HCT116 (cell line): ENCODE measurements around the gene CMPK1. TPM values are rescaled to one million over a fixed set of nuclear protein-coding genes. Genes with fewer than 3 reads are reported as not detected.

Experiments used
- ATAC-seq: fragments of 200-7000 bp; cut with Tn5 transposase; 2 replicates; pipeline ENCODE4 v1.9.1; 2020; ENCODE audit warnings: mild to moderate bottlenecking, moderate library complexity
- BruUV-seq: library from RNA; stranded (reverse); fragments of 400-500 nt; replicated peaks from 2 replicates; lab custom pipeline; 2021; lab: Mats Ljungman, UMichigan
- CTCF ChIA-PET: fragments of 300-600 bp; sonication (Branson Sonifier 250); formaldehyde crosslinking; loops from one replicate; lab custom pipeline; 2021; ENCODE audit warnings: antibody characterized with exemption; lab: Charles Lee
- POLR2A ChIA-PET: fragments of 300-600, 350-600 bp; sonication (Branson Sonifier 250); formaldehyde crosslinking; loops from one replicate; lab custom pipeline; 2021; ENCODE audit warnings: antibody characterized with exemption; lab: Charles Lee
- RAD21 ChIA-PET, 2 experiments: fragments of 300-600 bp; sonication (Branson Sonifier 250); formaldehyde crosslinking; loops; one replicate each; lab custom pipeline; 2023; ENCODE audit warnings: low total read pairs in 2 of 2; ENCODE audit not compliant: uncharacterized antibody in 2 of 2, unreplicated experiment in 2 of 2, low non-redundant PET in 1 of 2; lab: Charles Lee
- DNase-seq: peaks from one replicate; pipeline ENCODE4 v3.0.0-alpha.2; 2010; ENCODE audit warnings: low read depth, low spot score
- H2AFZ ChIP-seq: fragments of 200-600 bp; shearing (Covaris generic), sonication (generic); 2 replicates; pipeline ENCODE4 v1.6.1; 2017; ENCODE audit warnings: low read depth, mixed run types, mixed read lengths, antibody characterized with exemption, low read length; ENCODE audit not compliant: poor library complexity, severe bottlenecking
- H3K27ac ChIP-seq: 2 replicates; pipeline ENCODE4 v1.5.1; 2012; ENCODE audit warnings: low read depth, low read length
- H3K27me3 ChIP-seq: fragments of 200-600 bp; sonication (generic); 2 replicates; pipeline ENCODE4 v1.6.1; 2016; ENCODE audit warnings: mixed run types, low read length, mixed read lengths; ENCODE audit not compliant: insufficient read depth
- H3K36me3 ChIP-seq, 2 experiments: fragments of 200-500 bp in 1 of 2; fragments of 200-600 bp in 1 of 2; sonication (Bioruptor generic) in 1 of 2; sonication (generic) in 1 of 2; 2 replicates each; pipeline versions ENCODE4 v1.5.1 to v1.6.1; 2014 to 2016; ENCODE audit warnings: low read length in 2 of 2, inconsistent platforms in 1 of 2, mixed read lengths in 1 of 2, mixed run types in 1 of 2; ENCODE audit not compliant: insufficient read depth in 2 of 2, control insufficient read depth in 1 of 2
- H3K4me1 ChIP-seq, 2 experiments: fragments of 200-600 bp in 1 of 2; sonication (generic) in 1 of 2; 2 replicates each; pipeline versions ENCODE4 v1.5.1 to v1.6.1; 2012 to 2017; ENCODE audit warnings: low read length in 2 of 2, inconsistent platforms in 1 of 2, mild to moderate bottlenecking in 1 of 2, mixed read lengths in 1 of 2, mixed run types in 1 of 2, moderate library complexity in 1 of 2; ENCODE audit not compliant: insufficient read depth in 2 of 2, control insufficient read depth in 1 of 2
- H3K4me2 ChIP-seq: fragments of 200-600 bp; sonication (generic); 2 replicates; pipeline ENCODE4 v1.6.1; 2017; ENCODE audit warnings: mixed run types, low read length, mixed read lengths
- H3K4me3 ChIP-seq, 2 experiments: fragments of 200-600 bp in 1 of 2; sonication (generic) in 1 of 2; replicated peaks in 1 of 2; 2 replicates each; pipeline ENCODE4 v1.5.1; 2011 to 2016; ENCODE audit warnings: low read length in 2 of 2, control low read depth in 1 of 2, low read depth in 1 of 2, mild to moderate bottlenecking in 1 of 2, mixed read lengths in 1 of 2, mixed run types in 1 of 2
- H3K79me2 ChIP-seq: fragments of 200-600 bp; sonication (generic); 2 replicates; pipeline ENCODE4 v1.6.1; 2017; ENCODE audit warnings: mild to moderate bottlenecking, mixed run types, low read length, moderate library complexity, mixed read lengths; ENCODE audit not compliant: insufficient read depth
- H3K9ac ChIP-seq: fragments of 200-600 bp; sonication (generic); 2 replicates; pipeline ENCODE4 v1.6.1; 2016; ENCODE audit warnings: low read length, mixed read lengths
- H3K9me2 ChIP-seq: fragments of 200-600 bp; sonication (generic), shearing (Covaris generic); 2 replicates; pipeline ENCODE4 v1.6.1; 2017; ENCODE audit warnings: mixed run types, mild to moderate bottlenecking, moderate library complexity; ENCODE audit not compliant: insufficient read depth
- H3K9me3 ChIP-seq, 2 experiments: fragments of 200-500 bp in 1 of 2; fragments of 200-600 bp in 1 of 2; sonication (Bioruptor generic) in 1 of 2; sonication (generic) in 1 of 2; 2 replicates each; pipeline ENCODE4 v1.6.1; 2014 to 2017; ENCODE audit warnings: low read length in 2 of 2, mixed read lengths in 2 of 2, inconsistent platforms in 1 of 2, low read depth in 1 of 2, mild to moderate bottlenecking in 1 of 2, mixed run types in 1 of 2, moderate library complexity in 1 of 2; ENCODE audit not compliant: control insufficient read depth in 1 of 2, insufficient read depth in 1 of 2
- H4K20me1 ChIP-seq: fragments of 200-600 bp; sonication (generic), shearing (Covaris generic); 2 replicates; pipeline ENCODE4 v1.6.1; 2017; ENCODE audit warnings: mixed run types, mild to moderate bottlenecking, moderate library complexity; ENCODE audit not compliant: insufficient read depth
- CBX3 ChIP-seq: IDR thresholded peaks from 2 replicates; pipeline ENCODE4 v1.6.1; 2012; ENCODE audit warnings: low read depth
- CEBPB ChIP-seq: IDR thresholded peaks from 2 replicates; pipeline ENCODE4 v1.6.1; 2012; ENCODE audit warnings: low read depth
- EGR1 ChIP-seq: IDR thresholded peaks from 2 replicates; pipeline ENCODE4 v1.6.1; 2012; ENCODE audit warnings: low read depth
- ELF1 ChIP-seq: IDR thresholded peaks from 2 replicates; pipeline ENCODE4 v1.6.1; 2012; ENCODE audit warnings: low read depth, borderline replicate concordance
- EZH2 ChIP-seq: fragments of 200-600 bp; sonication (generic); IDR thresholded peaks from 2 replicates; pipeline ENCODE4 v1.6.1; 2017; ENCODE audit warnings: antibody characterized with exemption, mixed run types
- EZH2phosphoT487 ChIP-seq: fragments of 200-600 bp; IDR thresholded peaks from 2 replicates; pipeline ENCODE4 v1.6.1; 2018; ENCODE audit warnings: antibody characterized with exemption, borderline replicate concordance
- FOSL1 ChIP-seq: IDR thresholded peaks from 2 replicates; pipeline ENCODE4 v1.6.1; 2012; ENCODE audit warnings: low read depth
- JUND ChIP-seq: IDR thresholded peaks from 2 replicates; pipeline ENCODE4 v1.6.1; 2012
- POLR2A ChIP-seq: IDR thresholded peaks from 2 replicates; pipeline ENCODE4 v1.7.0; 2011; ENCODE audit warnings: borderline replicate concordance; ENCODE audit not compliant: insufficient read depth, insufficient read length; ENCODE audit errors: extremely low read depth
- POLR2AphosphoS5 ChIP-seq: IDR thresholded peaks from 2 replicates; pipeline ENCODE4 v1.6.1; 2011; ENCODE audit warnings: mild to moderate bottlenecking, low read depth, low read length, moderate library complexity
- SRF ChIP-seq: IDR thresholded peaks from 2 replicates; pipeline ENCODE4 v1.6.1; 2012; ENCODE audit warnings: low read depth
- ZFX ChIP-seq: fragments of 450-650 bp; IDR thresholded peaks from 2 replicates; pipeline ENCODE4 v1.6.1; 2017
- ZNF274 ChIP-seq: fragments of 200-500 bp; sonication (Bioruptor generic); IDR thresholded peaks from 2 replicates; pipeline ENCODE4 v1.6.1; 2014; ENCODE audit warnings: mild to moderate bottlenecking, low read depth, low read length, inconsistent platforms
- intact Hi-C: fragments of 100-400 bp; cut with micrococcal nuclease; formaldehyde crosslinking; loops from 2 replicates; pipeline ENCODE4 v1.10.0; 2022
- total RNA-seq: library from RNA; stranded (reverse); gene quantifications from one replicate; pipeline ENCODE4 v1.2.1, GENCODE V29; 2021; ENCODE audit not compliant: unreplicated experiment
- TF ChIP-seq, protein P1 (sequence below): IDR thresholded peaks from 2 replicates; pipeline ENCODE4 v1.6.1; 2011; ENCODE audit warnings: mild to moderate bottlenecking, low read length, moderate library complexity; ENCODE audit not compliant: insufficient replicate concordance; ENCODE audit errors: extremely low read depth
- TF ChIP-seq, protein P2 (sequence below): IDR thresholded peaks from 2 replicates; pipeline ENCODE4 v1.6.1; 2012
- TF ChIP-seq, protein P3 (sequence below), 3 experiments: fragments of 200-600 bp in 1 of 3; sonication (generic) in 1 of 3; IDR thresholded peaks in 2 of 3; conservative IDR thresholded peaks in 1 of 3; 2 replicates each; pipeline ENCODE4 v1.5.1; 2012 to 2017; ENCODE audit warnings: low read depth in 2 of 3, low read length in 2 of 3, antibody characterized with exemption in 1 of 3, borderline replicate concordance in 1 of 3, control low read depth in 1 of 3, mild to moderate bottlenecking in 1 of 3, mixed read lengths in 1 of 3, mixed run types in 1 of 3, moderate library complexity in 1 of 3; ENCODE audit not compliant: insufficient read depth in 1 of 3
- TF ChIP-seq, protein P4 (sequence below): IDR thresholded peaks from 2 replicates; pipeline ENCODE4 v1.6.1; 2012; ENCODE audit warnings: low read depth

Gene CMPK1
- total RNA-seq, 1 experiment from 2014 or later: 78.4 TPM

DNA sequence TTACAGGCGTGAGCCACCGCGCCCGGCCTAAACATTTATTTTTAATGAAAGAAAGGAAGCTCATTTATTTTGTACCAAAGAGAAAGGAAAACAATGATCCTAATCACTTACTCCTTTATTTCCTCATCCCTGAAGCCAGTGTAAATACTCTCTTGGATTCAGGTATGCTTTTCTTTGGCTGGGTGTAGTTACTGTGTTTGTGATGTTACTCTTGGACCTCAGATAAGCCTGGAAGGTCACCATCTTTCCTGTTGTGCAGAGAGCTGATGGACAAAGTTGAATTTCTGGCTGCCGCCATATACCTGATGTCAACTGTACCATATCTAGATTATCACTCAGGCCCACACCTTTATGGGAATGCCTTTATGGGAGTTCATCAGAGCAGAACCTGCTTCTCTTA, 47.1 kb downstream of the CMPK1 start:
- Histone ChIP-seq H3K36me3 (peaks cover 0 to 8% of the 10 kb centered on the region in 2 experiments; a peak in 2 of 4 replicates), H3K4me1 (no peaks in the 10 kb centered on the region), H2AFZ (no peak overlapping the region), H3K27me3 (no peaks in the 10 kb centered on the region), H3K9me3 (no peaks in the 10 kb centered on the region), H3K4me2 (no peak overlapping the region), H3K9ac (no peak overlapping the region), H3K79me2 (no peaks in the 10 kb centered on the region), H4K20me1 (no peaks in the 10 kb centered on the region)
- DNase-seq (no peak), ATAC-seq (no peak)
- intact Hi-C loops: no loop called here
- BruUV-seq: no TSS peak
- RAD21 ChIA-PET: no interaction called here
- TF ChIP-seq CBX3 (no peak), EZH2phosphoT487 (no peak), ELF1 (no peak), ZFX (no peak), FOSL1 (no peak), POLR2AphosphoS5 (no peak), ZNF274 (no peak), EZH2 (no peak), SRF (no peak), JUND (no peak), EGR1 (no peak), CEBPB (no peak), POLR2A (no peak)
- TF ChIP-seq, protein P1, sequence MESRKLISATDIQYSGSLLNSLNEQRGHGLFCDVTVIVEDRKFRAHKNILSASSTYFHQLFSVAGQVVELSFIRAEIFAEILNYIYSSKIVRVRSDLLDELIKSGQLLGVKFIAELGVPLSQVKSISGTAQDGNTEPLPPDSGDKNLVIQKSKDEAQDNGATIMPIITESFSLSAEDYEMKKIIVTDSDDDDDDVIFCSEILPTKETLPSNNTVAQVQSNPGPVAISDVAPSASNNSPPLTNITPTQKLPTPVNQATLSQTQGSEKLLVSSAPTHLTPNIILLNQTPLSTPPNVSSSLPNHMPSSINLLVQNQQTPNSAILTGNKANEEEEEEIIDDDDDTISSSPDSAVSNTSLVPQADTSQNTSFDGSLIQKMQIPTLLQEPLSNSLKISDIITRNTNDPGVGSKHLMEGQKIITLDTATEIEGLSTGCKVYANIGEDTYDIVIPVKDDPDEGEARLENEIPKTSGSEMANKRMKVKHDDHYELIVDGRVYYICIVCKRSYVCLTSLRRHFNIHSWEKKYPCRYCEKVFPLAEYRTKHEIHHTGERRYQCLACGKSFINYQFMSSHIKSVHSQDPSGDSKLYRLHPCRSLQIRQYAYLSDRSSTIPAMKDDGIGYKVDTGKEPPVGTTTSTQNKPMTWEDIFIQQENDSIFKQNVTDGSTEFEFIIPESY: no peak
- TF ChIP-seq, protein P2, sequence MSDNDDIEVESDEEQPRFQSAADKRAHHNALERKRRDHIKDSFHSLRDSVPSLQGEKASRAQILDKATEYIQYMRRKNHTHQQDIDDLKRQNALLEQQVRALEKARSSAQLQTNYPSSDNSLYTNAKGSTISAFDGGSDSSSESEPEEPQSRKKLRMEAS: no peak
- TF ChIP-seq, protein P3, sequence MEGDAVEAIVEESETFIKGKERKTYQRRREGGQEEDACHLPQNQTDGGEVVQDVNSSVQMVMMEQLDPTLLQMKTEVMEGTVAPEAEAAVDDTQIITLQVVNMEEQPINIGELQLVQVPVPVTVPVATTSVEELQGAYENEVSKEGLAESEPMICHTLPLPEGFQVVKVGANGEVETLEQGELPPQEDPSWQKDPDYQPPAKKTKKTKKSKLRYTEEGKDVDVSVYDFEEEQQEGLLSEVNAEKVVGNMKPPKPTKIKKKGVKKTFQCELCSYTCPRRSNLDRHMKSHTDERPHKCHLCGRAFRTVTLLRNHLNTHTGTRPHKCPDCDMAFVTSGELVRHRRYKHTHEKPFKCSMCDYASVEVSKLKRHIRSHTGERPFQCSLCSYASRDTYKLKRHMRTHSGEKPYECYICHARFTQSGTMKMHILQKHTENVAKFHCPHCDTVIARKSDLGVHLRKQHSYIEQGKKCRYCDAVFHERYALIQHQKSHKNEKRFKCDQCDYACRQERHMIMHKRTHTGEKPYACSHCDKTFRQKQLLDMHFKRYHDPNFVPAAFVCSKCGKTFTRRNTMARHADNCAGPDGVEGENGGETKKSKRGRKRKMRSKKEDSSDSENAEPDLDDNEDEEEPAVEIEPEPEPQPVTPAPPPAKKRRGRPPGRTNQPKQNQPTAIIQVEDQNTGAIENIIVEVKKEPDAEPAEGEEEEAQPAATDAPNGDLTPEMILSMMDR (IDR thresholded peaks at IDR 0.05 in 2 of 3, conservative IDR thresholded peaks at IDR 0.05 in 1 of 3; ENCODE audit: borderline replicate concordance in 1 of 3, insufficient read depth in 1 of 3, low read depth in 2 of 3, low read length in 2 of 3): no peak
- TF ChIP-seq, protein P4, sequence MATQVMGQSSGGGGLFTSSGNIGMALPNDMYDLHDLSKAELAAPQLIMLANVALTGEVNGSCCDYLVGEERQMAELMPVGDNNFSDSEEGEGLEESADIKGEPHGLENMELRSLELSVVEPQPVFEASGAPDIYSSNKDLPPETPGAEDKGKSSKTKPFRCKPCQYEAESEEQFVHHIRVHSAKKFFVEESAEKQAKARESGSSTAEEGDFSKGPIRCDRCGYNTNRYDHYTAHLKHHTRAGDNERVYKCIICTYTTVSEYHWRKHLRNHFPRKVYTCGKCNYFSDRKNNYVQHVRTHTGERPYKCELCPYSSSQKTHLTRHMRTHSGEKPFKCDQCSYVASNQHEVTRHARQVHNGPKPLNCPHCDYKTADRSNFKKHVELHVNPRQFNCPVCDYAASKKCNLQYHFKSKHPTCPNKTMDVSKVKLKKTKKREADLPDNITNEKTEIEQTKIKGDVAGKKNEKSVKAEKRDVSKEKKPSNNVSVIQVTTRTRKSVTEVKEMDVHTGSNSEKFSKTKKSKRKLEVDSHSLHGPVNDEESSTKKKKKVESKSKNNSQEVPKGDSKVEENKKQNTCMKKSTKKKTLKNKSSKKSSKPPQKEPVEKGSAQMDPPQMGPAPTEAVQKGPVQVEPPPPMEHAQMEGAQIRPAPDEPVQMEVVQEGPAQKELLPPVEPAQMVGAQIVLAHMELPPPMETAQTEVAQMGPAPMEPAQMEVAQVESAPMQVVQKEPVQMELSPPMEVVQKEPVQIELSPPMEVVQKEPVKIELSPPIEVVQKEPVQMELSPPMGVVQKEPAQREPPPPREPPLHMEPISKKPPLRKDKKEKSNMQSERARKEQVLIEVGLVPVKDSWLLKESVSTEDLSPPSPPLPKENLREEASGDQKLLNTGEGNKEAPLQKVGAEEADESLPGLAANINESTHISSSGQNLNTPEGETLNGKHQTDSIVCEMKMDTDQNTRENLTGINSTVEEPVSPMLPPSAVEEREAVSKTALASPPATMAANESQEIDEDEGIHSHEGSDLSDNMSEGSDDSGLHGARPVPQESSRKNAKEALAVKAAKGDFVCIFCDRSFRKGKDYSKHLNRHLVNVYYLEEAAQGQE: no peak
- TF ChIP-seq, all 23 proteins: peak for 0
- ChIA-PET CTCF (no interaction called here), POLR2A (no interaction called here)
- Histone ChIP-seq H3K27ac (no peak overlapping the region), H3K9me2 (no peaks in the 10 kb centered on the region), H3K4me3 (no peak overlapping the region)
